Adrenal gland (tissue), 12 donors: ENCODE data around the gene ZCWPW1. TPM values are rescaled to one million over a fixed set of nuclear protein-coding genes. Genes with fewer than 3 reads are reported as not detected.

Experiments
- DNase-seq, 7 donors: peaks; one replicate each; pipeline ENCODE4 v3.0.0-alpha.2; 2019 to 2020
- H3K27ac ChIP-seq, 5 donors: fragments of 200-600 bp; sonication (generic) in 4 of 5; 1 replicate in 3 of 5; 2 replicates in 2 of 5; pipeline versions ENCODE4 v1.5.1 to v1.8.0; 2016 to 2020; ENCODE audit warnings: mild to moderate bottlenecking in 1 of 5
- H3K27me3 ChIP-seq: fragments of 200-600 bp; 2 replicates; pipeline ENCODE4 v1.8.0; 2021
- H3K36me3 ChIP-seq, 2 donors: fragments of 200-600 bp; replicated peaks in 1 of 2; 1 replicate in 1 of 2; 2 replicates in 1 of 2; pipeline versions ENCODE4 v1.5.1 to v1.8.0; 2018 to 2022
- H3K4me1 ChIP-seq, 2 donors: fragments of 200-600 bp; replicated peaks in 1 of 2; 1 replicate in 1 of 2; 2 replicates in 1 of 2; pipeline versions ENCODE4 v1.5.1 to v1.8.0; 2018 to 2021
- H3K4me3 ChIP-seq, 4 donors: fragments of 200-600 bp; sonication (generic) in 3 of 4; one replicate each; pipeline ENCODE4 v1.5.1; 2016 to 2018
- H3K9me3 ChIP-seq, 3 donors: fragments of 200-600 bp; sonication (generic) in 1 of 3; replicated peaks in 1 of 3; 1 replicate in 2 of 3; 2 replicates in 1 of 3; pipeline versions ENCODE4 v1.5.1 to v1.8.0; 2016 to 2021
- CTCF ChIP-seq, 6 experiments: fragments of 450-650 bp in 4 of 6; fragments of 200-600 bp in 2 of 6; sonication (generic) in 1 of 6; IDR thresholded peaks; 1 replicate in 5 of 6; 2 replicates in 1 of 6; pipeline versions ENCODE4 v1.5.1 to v1.8.0; 2016 to 2021; ENCODE audit warnings: antibody characterized with exemption in 6 of 6, mild to moderate bottlenecking in 2 of 6, moderate library complexity in 1 of 6
- POLR2A ChIP-seq, 2 donors: fragments of 450-650 bp; IDR thresholded peaks; one replicate each; pipeline ENCODE4 v1.6.1; 2017; ENCODE audit warnings: antibody characterized with exemption in 2 of 2, mild to moderate bottlenecking in 2 of 2, moderate library complexity in 1 of 2
- WGBS, 4 donors: extraction: QIAGEN DNeasy Blood & Tissue Kit in 2 of 4; methylation state at CpG; one replicate each; pipeline versions ENCODE4 v1.1.5 to v1.1.7; 2013 to 2017; 5-methylcytosine and 5-hydroxymethylcytosine counted together
- intact Hi-C, 2 donors: fragments of 100-400 bp; cut with DNase I; formaldehyde crosslinking; loops; one replicate each; pipeline versions ENCODE4 v1.14.1 to v1.15.0; 2022 to 2023
- polyA plus RNA-seq, 3 donors: library from polyadenylated mRNA; stranded (reverse); fragments of 200-250 nt in 2 of 3; fragments of 350-450 nt in 1 of 3; fragmentation: Illumina TruSeq in 1 of 3; extraction: RNeasy Lipid Tissue Mini Kit (QIAGEN cat#74804) in 1 of 3; gene quantifications; one replicate each; pipeline ENCODE4 v1.2.3, GENCODE V29; 2013 to 2014
- total RNA-seq, 9 donors: library from RNA; depleted of rRNA in 4 of 9; stranded (reverse); fragments of >200 nt in 4 of 9; fragments of 120-200 nt in 1 of 9; fragmentation: NEBNext Ultra II Directional in 1 of 9; extraction: Animal tissue kit (Norgen Biotek cat#: 25700) in 1 of 9; gene quantifications; one replicate each; pipeline versions ENCODE4 v1.1.0 to v1.2.4, GENCODE V29; 2013 to 2023
- donor health status: healthy with polysubstance abuse.
- donor health status: Bipolar disorder and iron deficiency.
- donor health status: DM: yes; HTN: yes; CAD: no.
- donor health status: DM: no; HTN: no; CAD: no.
- donor health status: DM: no; HTN: no; CAD: no.
- donor health status: DM: yes; HTN: yes; CAD: no.

The ZCWPW1 gene
- total and polyA plus RNA-seq, 12 donors = 1.0 to 20.2 (median 4.7) TPM

GRCh38 chr7:100427762-100428198 lies 723 bp downstream of the ZCWPW1 start:
- WGBS, 4 donors = 44 to 51% (median 46%) methylated on average over 14 to 16 of the region's 16 CpGs
- no peaks in the 10 kb centered on the region for H3K27me3 ChIP-seq
- H3K4me1 ChIP-seq = peaks cover 19 to 30% of the 10 kb centered on the region in 2 donors
- TF ChIP-seq CTCF (IDR thresholded peaks at IDR 0.05) = no peak
- TF ChIP-seq POLR2A (IDR thresholded peaks at IDR 0.05) = no peak
- no peaks in the 10 kb centered on the region for H3K9me3 ChIP-seq
- intact Hi-C loops = no loop called here
- peak overlapping the region in 1 of 4 donors; percentile 86 for H3K4me3 ChIP-seq
- DNase-seq = peak in 1 of 7 donors; percentile 53
- H3K27ac ChIP-seq = peak overlapping the region in 4 of 5 donors; percentile 97 to 100 (median 99)
- H3K36me3 ChIP-seq = peaks cover 0 to 7% of the 10 kb centered on the region in 2 donors

- no peak overlapping the region for H3K27ac ChIP-seq
- intact Hi-C loops = no loop called here
- H3K4me1 ChIP-seq = peaks cover 16 to 17% of the 10 kb centered on the region in 2 donors
- no peak overlapping the region for H3K4me3 ChIP-seq
- H3K27me3 ChIP-seq = no peaks in the 10 kb centered on the region
- no peaks in the 10 kb centered on the region for H3K9me3 ChIP-seq
- no peak for DNase-seq
- no peaks in the 10 kb centered on the region for H3K36me3 ChIP-seq
- no peak for TF ChIP-seq CTCF (IDR thresholded peaks at IDR 0.05)
- TF ChIP-seq POLR2A (IDR thresholded peaks at IDR 0.05) = no peak
Measured at GRCh38 chr7:100426516-100426915, 2.0 kb downstream of the ZCWPW1 start.

GRCh38 chr7:100425347-100425746 lies 3.2 kb downstream of the ZCWPW1 start:
- no peak for DNase-seq
- Histone ChIP-seq H3K4me3 (no peak overlapping the region), H3K4me1 (peaks cover 5% of the 10 kb centered on the region in 2 donors), H3K36me3 (no peaks in the 10 kb centered on the region), H3K27ac (no peak overlapping the region), H3K27me3 (no peaks in the 10 kb centered on the region), H3K9me3 (no peaks in the 10 kb centered on the region)
- TF ChIP-seq CTCF (IDR thresholded peaks at IDR 0.05) (no peak), POLR2A (IDR thresholded peaks at IDR 0.05) (no peak)
- intact Hi-C loops = no loop called here
- 30 to 87% (median 74%) methylated on average over 1 of the region's 1 CpG for WGBS, 4 donors

- intact Hi-C loops = no loop called here
- no peaks in the 10 kb centered on the region for H3K27me3 ChIP-seq
- 74 to 87% (median 85%) methylated on average over 6 of the region's 6 CpGs for WGBS, 4 donors
Measured at GRCh38 chr7:100423315-100423714, 5.2 kb downstream of the ZCWPW1 start.

More at GRCh38 chr7:100423315-100423714, 5.2 kb downstream of the ZCWPW1 start:
- Histone ChIP-seq H3K4me1 (peaks cover 5% of the 10 kb centered on the region in 2 donors), H3K36me3 (no peaks in the 10 kb centered on the region), H3K4me3 (no peak overlapping the region), H3K9me3 (no peaks in the 10 kb centered on the region), H3K27ac (no peak overlapping the region)
- DNase-seq = no peak
- TF ChIP-seq CTCF (IDR thresholded peaks at IDR 0.05) (no peak), POLR2A (IDR thresholded peaks at IDR 0.05) (no peak)
